ENCODE data around the gene KIRREL3. TPM values are rescaled to one million over a fixed set of nuclear protein-coding genes. Genes with fewer than 3 reads are reported as not detected.
"Not testable (repeated sequence)": the region's sequence is repeated elsewhere in the genome, so short reads cannot be mapped to it uniquely, and the experiment has no call there.

KIRREL3 gene
- total RNA-seq, 1 donor from 2014 or later = 0.66 TPM

DNA sequence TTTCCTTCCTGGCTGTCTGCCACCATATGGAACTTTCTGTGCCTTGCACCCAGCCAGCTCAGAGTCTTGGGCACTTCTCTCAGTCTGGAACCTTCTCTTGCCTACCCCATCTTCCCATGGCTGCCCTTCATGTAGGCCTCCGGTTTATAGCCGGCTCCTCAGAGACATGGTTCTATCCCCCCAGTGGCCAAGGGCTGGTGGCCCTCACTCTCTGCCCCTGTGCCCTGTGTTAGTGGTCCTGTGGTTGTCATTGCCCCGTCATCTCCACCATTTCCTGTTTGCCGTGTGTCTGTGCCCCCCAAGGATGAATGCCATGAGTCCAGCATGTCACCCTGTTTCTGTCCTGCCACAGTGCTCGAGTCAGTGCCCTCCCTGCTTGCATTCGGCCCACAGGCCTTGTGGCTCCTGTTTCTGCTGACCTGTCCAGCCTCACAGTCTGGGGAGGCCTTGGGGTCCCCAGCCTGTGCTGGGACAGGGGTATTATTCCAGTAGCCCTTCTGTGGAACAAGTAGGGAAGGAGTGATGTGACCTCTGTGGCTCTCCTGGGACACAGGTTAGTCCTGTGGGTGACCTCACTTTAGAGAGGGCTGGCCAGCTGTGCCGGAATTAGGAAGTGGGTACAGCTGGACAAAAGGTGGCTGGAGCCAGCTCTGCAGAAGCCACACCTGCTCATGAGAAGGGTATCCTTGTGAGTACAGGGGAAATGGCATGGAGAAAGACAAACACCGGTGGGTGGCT is 614.4 kb downstream of the KIRREL3 start:
- no peak for DNase-seq (ENCODE audit: low spot score)

DNA sequence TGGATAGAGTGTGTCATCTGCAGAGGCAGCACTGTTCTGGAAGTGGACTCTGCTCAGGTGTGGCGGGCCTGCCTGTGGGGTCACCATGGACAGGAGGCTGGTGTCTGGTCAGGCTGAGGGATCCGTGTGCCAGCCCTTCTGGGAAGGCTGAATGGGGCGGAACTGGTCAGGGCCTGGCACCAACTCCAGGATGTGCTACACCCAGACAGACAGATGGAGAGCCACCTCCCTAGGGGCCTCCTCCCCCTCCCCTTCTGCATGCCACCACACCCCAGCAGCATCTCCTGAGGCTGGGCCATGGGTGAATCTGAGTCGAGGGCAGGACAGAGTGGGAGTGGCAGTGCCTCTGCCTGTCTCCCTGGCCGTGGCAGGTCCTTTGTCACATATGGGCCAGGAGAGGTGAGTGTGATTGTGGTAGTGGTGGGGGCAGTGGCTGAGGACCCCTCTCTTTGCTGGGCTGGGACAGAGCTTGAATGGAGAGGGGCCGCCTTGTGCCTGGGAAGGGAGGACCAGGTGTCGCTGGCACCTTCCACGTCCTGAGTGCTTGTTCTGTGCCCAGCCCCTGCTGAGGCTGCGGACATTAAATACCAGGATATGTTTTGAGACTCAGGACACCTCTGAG is 616.0 kb downstream of the KIRREL3 start:
- no peak for DNase-seq (ENCODE audit: low spot score)

DNA sequence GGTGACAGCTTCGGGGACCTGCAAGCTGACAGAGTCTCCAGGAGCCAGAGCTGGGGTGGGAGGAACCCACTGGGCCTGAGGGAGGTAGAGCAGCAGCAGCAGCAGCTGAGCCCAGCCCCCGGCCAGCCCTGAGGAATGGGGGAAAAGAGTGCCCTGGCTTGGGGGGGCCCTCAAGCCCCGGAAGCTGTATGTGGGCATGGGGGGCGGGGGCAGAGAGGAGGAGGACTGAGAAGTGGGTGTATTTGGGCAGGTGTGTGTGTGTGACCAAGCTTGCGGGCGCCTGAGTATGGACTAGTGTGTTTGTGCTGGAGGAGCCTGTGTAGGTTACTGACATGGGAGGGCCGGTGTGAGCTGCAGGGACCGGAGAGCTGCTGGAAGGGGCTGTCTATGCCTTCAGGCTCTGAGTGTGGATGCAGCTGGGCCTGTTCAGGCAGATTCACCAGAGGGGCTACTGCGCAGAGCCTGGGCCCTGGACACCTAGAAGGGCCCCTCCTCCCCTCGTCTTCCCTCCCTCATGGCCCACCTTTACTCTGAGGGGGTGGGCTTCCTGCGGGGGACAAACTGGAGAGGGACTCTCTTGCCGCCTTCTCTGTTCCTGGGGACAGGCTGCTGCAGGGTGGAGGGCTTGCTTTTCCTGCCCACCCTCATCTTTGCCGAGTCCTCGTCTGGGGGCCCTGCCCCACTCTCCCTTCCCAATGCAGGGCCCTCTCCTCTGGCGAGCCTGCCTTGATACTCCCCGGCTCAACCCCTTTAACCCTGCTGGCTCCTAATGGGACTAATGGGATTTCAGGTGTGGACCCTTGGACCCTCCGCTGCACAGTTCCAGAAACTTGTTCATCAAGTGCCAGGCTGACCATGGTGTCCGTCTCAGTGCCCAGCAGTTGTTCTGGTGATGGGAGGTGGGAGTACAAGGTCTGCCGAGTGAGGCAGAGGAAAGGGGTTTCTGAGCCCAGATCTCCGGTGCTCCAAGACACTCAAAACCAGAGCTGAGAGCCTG is 616.9 kb downstream of the KIRREL3 start:
- DNase-seq (ENCODE audit: low spot score) = no peak

DNA sequence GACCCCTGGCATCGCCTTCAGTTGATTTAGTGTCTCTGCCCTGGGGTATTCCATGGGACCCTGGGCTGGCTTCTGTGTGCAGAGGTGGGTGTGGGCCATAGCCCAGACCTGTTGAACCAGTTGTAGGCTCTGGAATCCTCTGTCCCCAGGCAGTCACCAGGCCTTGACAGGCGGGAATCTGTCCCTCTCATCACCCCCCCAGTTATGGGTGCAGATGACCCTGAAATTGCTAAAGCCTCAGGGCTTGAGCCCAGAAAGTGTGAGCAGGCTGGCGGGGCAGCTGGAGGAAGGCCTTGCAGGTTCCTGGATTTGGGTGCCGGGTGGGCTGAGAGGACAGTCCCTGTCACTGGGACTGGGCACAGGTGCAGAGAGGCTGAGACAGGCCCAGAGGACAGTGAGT is 617.9 kb downstream of the KIRREL3 start:
- not testable (repeated sequence) for DNase-seq (ENCODE audit: low spot score)

DNA sequence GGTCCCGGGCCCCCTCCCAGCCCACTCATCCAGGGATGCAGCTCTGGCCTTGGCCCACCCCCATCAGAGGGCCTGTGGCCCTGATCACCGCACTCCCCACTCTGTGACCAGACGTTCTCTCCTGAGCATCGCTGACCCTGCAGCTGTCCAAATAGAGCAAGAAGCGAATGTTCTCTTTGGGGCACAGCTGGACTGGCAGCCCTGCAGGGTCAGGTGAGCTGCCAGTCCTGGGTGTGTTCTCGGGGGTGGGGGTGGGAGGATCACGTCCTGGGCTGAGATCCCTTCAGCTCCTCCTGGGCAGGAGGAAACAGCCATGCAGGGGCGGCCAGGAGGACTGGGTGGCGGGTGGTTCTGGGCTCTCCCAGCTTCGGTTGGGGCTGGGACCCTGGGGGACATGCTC is 618.6 kb downstream of the KIRREL3 start:
- not testable (repeated sequence) for DNase-seq (ENCODE audit: low spot score)

DNA sequence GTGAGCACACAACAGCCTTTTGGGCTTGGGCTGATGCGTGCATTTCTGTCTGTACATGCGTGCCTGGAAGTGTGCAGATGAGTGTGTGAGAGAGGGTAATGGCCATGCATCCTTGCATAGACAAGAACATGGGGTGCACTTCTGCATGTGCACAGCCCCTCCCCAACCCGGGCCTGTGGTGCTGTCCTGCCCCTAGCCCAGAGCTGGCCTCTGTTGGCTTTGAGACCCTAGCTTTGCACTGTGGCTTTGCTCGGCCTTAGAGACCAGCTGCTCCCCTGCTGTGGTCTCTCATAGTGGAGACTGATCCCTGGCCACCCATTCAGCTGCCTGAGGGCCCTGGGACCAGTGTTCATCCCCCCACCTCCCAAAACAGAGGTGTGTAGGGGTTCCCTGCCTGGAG is 619.7 kb downstream of the KIRREL3 start:
- DNase-seq (ENCODE audit: low spot score) = no peak

DNA sequence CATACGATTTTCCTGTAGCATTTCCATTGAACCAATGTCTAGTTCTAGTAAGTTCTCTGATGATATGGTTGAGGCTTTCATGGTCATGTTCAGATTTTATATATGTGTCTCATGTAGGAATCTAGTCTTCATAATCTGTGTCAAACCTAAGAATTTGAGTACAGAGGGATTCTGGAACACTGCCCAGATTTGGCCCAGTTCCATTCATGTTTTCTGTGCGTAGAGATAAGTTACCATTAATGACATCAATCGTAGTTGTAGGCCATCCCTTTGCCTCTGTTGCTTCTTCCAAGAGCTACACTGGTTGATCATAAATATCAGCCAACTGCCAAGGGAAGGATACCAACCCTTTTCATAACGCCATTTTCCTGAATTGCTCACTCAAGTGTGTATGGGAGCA is 621.8 kb downstream of the KIRREL3 start:
- no peak for DNase-seq (ENCODE audit: low spot score)

DNA sequence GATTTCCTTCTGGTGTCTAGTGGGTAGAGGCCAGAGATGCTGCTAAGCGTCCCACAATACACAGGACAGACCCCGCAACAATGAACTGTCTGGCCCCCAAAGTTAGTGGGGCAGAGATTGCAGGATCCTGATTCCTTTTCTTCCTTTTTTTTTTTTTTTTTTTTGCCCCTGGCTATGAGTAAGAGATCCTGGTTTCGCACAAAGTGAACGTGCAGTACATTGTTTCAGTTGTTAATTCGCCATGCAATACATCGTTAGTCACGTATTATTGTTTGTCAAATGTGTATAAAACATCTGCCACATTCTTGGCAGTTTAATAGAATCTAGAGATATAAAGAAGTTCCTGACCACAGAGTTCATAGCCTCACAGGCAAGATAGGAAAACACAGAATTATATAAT is 624.8 kb downstream of the KIRREL3 start:
- no peak for DNase-seq (ENCODE audit: low spot score)

DNA sequence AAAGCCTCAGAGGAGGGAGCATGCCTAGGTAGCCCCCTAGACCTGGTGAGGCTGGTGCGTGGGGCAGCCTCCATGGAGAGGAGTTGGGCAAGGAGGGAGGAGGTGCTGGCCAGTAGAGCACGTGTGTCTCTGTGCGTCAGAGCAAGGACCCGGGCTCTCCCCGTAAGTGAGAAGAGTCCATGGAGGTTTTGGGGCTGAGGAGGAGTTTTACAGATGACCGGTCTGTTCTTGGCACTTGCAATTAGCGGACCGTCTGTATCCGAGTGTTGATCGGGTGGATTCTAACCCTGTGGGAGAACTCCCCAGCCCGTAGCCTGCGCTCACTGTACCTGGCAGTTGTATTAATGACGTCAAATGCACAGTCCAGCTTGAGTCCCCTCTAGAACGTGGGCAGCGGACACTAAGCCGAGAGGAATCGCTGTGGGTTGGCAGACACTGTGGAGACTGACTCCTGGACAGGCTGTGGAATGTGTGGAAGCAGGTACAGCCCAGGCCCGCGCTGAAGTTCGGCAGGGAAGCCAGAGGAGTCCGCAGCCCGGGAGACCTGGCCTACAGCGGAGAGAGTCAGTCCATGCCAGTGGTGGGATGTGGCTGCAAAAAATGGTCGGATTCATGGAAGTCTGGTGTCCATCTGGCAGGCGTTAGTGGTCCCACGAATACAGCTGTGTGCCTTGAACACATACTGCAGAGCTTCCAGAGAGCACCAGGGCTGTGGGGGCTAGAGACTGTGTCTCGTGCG is 625.8 kb downstream of the KIRREL3 start:
- not testable (repeated sequence) for DNase-seq (ENCODE audit: low spot score)

DNA sequence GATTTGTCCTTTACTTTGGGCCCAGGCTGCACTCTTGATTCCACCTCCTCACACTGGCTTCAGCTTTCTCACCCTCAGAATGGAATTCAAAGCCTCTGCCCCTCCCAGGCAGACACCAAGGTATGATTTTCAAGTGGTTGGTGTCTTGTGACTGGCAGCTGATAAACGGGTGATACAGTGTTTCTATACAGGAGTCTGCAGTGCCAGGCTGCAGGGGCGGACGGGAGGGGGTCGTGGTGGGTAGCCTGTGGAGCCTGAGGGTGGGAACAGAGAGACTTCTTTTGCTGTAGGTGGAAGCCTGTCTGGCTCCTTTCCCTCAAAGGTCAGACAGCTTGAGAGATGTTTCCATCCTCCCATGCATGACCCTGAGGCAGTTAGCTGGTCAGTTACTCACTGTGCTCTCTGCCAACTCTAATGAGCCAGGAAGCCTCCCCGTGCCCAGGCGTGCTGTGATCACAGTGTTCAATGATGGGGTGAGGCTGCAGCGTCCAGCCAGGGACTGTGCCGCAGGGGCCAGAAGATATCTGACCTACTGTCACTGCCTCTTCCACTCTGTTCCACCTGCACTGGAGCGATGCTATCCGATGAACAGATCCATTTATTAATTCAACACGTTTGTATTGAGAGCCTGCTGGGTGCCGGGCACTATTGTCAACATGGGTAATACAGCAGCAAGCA is 627.0 kb downstream of the KIRREL3 start:
- DNase-seq (ENCODE audit: low spot score) = not testable (repeated sequence)
